HL-60 (cell line): ENCODE measurements around the gene DPYD.

Experiments used
- DNase-seq, 2 experiments: peaks; one replicate each; pipeline ENCODE4 v3.0.0-alpha.2; 2010 to 2020; ENCODE audit warnings: low read depth in 1 of 2, low spot score in 1 of 2
- H3K27ac ChIP-seq: fragments of 250-450 bp; sonication (Bioruptor Pico); replicated peaks from 2 replicates; pipeline ENCODE4 v1.5.1; 2020; ENCODE audit warnings: mild to moderate bottlenecking, moderate library complexity
- H3K27me3 ChIP-seq: fragments of 250-450 bp; sonication (Bioruptor Pico); 2 replicates; pipeline ENCODE4 v1.5.1; 2021; ENCODE audit warnings: mild to moderate bottlenecking, moderate library complexity; ENCODE audit not compliant: insufficient read depth, poor library complexity, severe bottlenecking
- H3K4me3 ChIP-seq: replicated peaks from 2 replicates; pipeline ENCODE4 v1.5.1; 2011; ENCODE audit warnings: mild to moderate bottlenecking, control low read depth, low read length; ENCODE audit not compliant: insufficient read depth
- GABPA ChIP-seq: IDR thresholded peaks from 2 replicates; pipeline ENCODE4 v1.6.1; 2012; ENCODE audit warnings: low read depth
- POLR2AphosphoS5 ChIP-seq: IDR thresholded peaks from 2 replicates; pipeline ENCODE4 v1.6.1; 2012; ENCODE audit warnings: low read depth
- SPI1 ChIP-seq: IDR thresholded peaks from 2 replicates; pipeline ENCODE4 v1.6.1; 2012; ENCODE audit warnings: low read depth, mild to moderate bottlenecking, borderline replicate concordance
- TF ChIP-seq, protein P1 (sequence below): IDR thresholded peaks from 2 replicates; pipeline ENCODE4 v1.6.1; 2012; ENCODE audit warnings: low read depth; ENCODE audit not compliant: insufficient replicate concordance
- TF ChIP-seq, protein P2 (sequence below): IDR thresholded peaks from one replicate; pipeline ENCODE4 v1.5.1; 2011; ENCODE audit warnings: low read length, control low read depth, inconsistent platforms; ENCODE audit not compliant: insufficient read depth

Gene DPYD

DNA sequence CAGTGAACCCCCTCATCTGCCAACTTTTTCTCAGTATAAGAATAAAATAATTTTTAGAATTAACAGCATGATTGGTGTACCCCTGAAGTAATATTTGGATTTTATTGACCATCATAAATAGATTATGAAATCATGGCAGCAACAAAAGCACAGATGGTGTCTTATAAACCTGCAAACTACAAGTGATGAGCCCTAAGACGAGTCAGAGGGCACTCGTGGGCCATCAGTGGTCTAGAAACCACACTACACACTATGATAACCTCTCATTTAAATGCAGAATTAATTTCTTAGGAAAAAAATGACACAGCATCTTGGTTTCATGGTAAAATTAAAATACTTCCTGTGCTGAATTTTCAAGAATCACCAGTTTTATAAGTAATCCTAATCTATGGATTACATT is 886.9 kb downstream of the DPYD start:
- TF ChIP-seq, protein P1, sequence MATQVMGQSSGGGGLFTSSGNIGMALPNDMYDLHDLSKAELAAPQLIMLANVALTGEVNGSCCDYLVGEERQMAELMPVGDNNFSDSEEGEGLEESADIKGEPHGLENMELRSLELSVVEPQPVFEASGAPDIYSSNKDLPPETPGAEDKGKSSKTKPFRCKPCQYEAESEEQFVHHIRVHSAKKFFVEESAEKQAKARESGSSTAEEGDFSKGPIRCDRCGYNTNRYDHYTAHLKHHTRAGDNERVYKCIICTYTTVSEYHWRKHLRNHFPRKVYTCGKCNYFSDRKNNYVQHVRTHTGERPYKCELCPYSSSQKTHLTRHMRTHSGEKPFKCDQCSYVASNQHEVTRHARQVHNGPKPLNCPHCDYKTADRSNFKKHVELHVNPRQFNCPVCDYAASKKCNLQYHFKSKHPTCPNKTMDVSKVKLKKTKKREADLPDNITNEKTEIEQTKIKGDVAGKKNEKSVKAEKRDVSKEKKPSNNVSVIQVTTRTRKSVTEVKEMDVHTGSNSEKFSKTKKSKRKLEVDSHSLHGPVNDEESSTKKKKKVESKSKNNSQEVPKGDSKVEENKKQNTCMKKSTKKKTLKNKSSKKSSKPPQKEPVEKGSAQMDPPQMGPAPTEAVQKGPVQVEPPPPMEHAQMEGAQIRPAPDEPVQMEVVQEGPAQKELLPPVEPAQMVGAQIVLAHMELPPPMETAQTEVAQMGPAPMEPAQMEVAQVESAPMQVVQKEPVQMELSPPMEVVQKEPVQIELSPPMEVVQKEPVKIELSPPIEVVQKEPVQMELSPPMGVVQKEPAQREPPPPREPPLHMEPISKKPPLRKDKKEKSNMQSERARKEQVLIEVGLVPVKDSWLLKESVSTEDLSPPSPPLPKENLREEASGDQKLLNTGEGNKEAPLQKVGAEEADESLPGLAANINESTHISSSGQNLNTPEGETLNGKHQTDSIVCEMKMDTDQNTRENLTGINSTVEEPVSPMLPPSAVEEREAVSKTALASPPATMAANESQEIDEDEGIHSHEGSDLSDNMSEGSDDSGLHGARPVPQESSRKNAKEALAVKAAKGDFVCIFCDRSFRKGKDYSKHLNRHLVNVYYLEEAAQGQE: no peak
- no peak for TF ChIP-seq POLR2AphosphoS5
- TF ChIP-seq, protein P2, sequence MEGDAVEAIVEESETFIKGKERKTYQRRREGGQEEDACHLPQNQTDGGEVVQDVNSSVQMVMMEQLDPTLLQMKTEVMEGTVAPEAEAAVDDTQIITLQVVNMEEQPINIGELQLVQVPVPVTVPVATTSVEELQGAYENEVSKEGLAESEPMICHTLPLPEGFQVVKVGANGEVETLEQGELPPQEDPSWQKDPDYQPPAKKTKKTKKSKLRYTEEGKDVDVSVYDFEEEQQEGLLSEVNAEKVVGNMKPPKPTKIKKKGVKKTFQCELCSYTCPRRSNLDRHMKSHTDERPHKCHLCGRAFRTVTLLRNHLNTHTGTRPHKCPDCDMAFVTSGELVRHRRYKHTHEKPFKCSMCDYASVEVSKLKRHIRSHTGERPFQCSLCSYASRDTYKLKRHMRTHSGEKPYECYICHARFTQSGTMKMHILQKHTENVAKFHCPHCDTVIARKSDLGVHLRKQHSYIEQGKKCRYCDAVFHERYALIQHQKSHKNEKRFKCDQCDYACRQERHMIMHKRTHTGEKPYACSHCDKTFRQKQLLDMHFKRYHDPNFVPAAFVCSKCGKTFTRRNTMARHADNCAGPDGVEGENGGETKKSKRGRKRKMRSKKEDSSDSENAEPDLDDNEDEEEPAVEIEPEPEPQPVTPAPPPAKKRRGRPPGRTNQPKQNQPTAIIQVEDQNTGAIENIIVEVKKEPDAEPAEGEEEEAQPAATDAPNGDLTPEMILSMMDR: no peak
- TF ChIP-seq GABPA: no peak
- no peak for TF ChIP-seq SPI1
- Histone ChIP-seq H3K27ac (no peak overlapping the region), H3K27me3 (no peaks in the 10 kb centered on the region), H3K4me3 (no peak overlapping the region)
- no peak for DNase-seq
